Osteocyte (in vitro differentiated cells): Measurements from ENCODE around the gene GOSR1. TPM values are rescaled to one million over a fixed set of nuclear protein-coding genes. Genes with fewer than 3 reads are reported as not detected.

Source experiments
- DNase-seq: peaks from one replicate; pipeline ENCODE4 v3.0.0; 2021; ENCODE audit warnings: mixed read lengths; ENCODE audit not compliant: unreplicated experiment; ENCODE audit errors: extremely low spot score
- H3K27ac Mint-ChIP-seq: one replicate; pipeline ENCODE4 v1.8.0; 2021; ENCODE audit warnings: mild to moderate bottlenecking, mixed read lengths; ENCODE audit not compliant: unreplicated experiment
- H3K27me3 Mint-ChIP-seq: one replicate; pipeline ENCODE4 v1.8.0; 2021; ENCODE audit warnings: mixed read lengths; ENCODE audit not compliant: unreplicated experiment
- H3K36me3 Mint-ChIP-seq: one replicate; pipeline ENCODE4 v1.8.0; 2021; ENCODE audit warnings: mixed read lengths; ENCODE audit not compliant: unreplicated experiment
- H3K4me1 Mint-ChIP-seq: one replicate; pipeline ENCODE4 v1.8.0; 2021; ENCODE audit warnings: mixed read lengths; ENCODE audit not compliant: unreplicated experiment
- H3K4me3 Mint-ChIP-seq: one replicate; pipeline ENCODE4 v1.8.0; 2021; ENCODE audit warnings: mild to moderate bottlenecking, moderate library complexity, mixed read lengths; ENCODE audit not compliant: unreplicated experiment
- H3K9me3 Mint-ChIP-seq: one replicate; pipeline ENCODE4 v1.8.0; 2021; ENCODE audit warnings: mixed read lengths; ENCODE audit not compliant: unreplicated experiment
- total RNA-seq: library from RNA; stranded (reverse); gene quantifications from 2 replicates; pipeline ENCODE4 v1.2.1, GENCODE V29; 2021
- TF ChIP-seq, protein P1 (sequence below): fragments of 200-600 bp; sonication (generic); IDR thresholded peaks from 2 replicates; pipeline ENCODE4 v1.5.0; 2021; ENCODE audit warnings: antibody characterized with exemption, mild to moderate bottlenecking, moderate library complexity

GOSR1 gene
- total RNA-seq, 1 donor from 2014 or later = 47.3 TPM

DNA sequence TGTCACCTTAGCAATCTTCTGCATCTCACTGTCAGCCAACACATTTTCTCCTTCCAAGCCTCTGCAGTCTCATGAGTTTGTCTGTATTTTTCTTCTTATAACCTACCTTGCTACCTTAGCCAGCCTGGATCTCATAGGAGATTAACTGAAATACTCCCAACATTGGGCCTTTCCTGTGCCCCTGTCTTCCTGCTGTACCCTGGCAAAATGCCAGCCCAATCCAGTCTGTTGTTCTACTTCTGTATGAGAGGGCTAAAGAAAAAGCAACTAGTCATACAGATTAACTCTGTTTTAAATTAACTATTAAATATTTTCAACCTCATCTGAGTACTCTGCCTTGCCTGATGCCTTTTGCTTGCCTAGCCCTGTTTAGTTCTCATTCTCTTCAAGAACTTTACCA, 18.4 kb downstream of the GOSR1 start:
- TF ChIP-seq, protein P1, sequence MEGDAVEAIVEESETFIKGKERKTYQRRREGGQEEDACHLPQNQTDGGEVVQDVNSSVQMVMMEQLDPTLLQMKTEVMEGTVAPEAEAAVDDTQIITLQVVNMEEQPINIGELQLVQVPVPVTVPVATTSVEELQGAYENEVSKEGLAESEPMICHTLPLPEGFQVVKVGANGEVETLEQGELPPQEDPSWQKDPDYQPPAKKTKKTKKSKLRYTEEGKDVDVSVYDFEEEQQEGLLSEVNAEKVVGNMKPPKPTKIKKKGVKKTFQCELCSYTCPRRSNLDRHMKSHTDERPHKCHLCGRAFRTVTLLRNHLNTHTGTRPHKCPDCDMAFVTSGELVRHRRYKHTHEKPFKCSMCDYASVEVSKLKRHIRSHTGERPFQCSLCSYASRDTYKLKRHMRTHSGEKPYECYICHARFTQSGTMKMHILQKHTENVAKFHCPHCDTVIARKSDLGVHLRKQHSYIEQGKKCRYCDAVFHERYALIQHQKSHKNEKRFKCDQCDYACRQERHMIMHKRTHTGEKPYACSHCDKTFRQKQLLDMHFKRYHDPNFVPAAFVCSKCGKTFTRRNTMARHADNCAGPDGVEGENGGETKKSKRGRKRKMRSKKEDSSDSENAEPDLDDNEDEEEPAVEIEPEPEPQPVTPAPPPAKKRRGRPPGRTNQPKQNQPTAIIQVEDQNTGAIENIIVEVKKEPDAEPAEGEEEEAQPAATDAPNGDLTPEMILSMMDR = no peak
- Mint-ChIP-seq H3K36me3 (peaks cover 57% of the 10 kb centered on the region), H3K27ac (peak overlapping the region; percentile 23), H3K9me3 (no peaks in the 10 kb centered on the region), H3K27me3 (no peaks in the 10 kb centered on the region), H3K4me3 (no peak overlapping the region), H3K4me1 (no peaks in the 10 kb centered on the region)
- DNase-seq = no peak

DNA sequence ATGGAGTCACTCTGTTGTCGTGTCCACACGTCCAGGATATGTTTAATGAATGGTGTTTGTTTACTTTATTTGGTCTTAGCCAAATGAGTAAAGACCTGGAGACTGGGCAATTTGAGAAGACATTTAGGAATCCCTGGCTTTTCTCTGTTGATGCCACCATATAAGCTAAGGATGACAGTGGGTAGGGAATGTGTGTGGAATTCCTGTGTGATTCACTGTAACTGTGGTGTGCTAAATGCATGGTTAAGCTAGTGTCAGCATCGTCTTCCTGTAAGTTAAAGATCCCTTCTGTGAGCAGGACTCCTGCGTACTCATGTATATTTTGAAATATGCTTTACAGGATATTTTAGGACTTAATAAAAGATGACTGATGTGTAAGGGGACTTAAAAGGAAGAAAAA, 26.4 kb downstream of the GOSR1 start:
- H3K4me3 Mint-ChIP-seq = no peak overlapping the region
- H3K27me3 Mint-ChIP-seq = no peaks in the 10 kb centered on the region
- no peaks in the 10 kb centered on the region for H3K4me1 Mint-ChIP-seq
- peaks cover 54% of the 10 kb centered on the region for H3K36me3 Mint-ChIP-seq
- no peak for DNase-seq
- H3K9me3 Mint-ChIP-seq = no peaks in the 10 kb centered on the region
- no peak overlapping the region for H3K27ac Mint-ChIP-seq
- TF ChIP-seq, protein P1 = no peak

DNA sequence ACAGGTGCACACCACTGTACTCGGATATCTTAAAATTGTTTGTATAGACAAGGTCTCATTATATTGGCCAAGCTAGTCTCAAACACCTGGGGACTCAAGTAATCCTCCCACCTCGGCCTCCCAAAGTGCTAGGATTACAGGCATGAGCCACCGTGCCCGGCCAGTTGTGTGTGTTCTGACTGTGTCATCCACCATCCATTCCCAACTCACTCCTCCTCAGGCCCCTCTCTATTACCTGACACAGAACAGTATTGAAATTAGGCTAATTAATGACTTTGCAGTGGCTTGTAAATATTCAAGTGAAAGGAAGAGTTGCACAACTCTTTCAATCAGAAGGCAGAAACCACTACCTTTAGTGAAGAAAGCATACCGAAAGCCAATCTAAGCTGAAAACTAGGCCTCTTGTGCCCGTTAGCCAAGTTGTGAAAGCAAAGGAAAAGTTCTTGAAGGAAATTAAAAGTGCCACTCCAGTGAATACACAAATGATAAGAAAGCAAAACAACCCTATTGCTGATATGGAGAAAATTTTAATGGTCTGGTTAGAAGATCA, 28.7 kb downstream of the GOSR1 start:
- no peak for DNase-seq
- H3K27me3 Mint-ChIP-seq = no peaks in the 10 kb centered on the region
- no peak overlapping the region for H3K27ac Mint-ChIP-seq
- H3K4me1 Mint-ChIP-seq = no peaks in the 10 kb centered on the region
- H3K36me3 Mint-ChIP-seq = peaks cover 41% of the 10 kb centered on the region
- no peak overlapping the region for H3K4me3 Mint-ChIP-seq
- no peaks in the 10 kb centered on the region for H3K9me3 Mint-ChIP-seq
- TF ChIP-seq, protein P1 = no peak

DNA sequence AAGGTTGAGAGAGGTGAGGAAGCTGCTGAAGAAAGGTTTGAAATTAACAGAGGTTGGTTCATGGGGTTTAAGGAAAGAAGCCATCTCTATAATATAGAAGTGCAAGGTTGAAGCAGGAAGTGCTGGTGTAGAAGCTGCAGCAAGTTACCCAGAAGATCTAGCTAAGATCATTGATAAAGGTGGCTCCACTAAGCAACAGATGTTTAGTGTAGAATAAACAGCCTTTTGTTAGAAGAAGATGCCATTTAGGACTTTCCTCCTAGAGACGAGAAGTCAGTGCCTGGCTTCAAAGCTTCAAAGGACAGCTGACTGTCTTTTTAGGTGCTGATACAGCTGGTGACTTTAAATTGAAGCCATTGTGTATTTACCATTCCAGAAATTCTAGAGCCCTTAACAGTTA, 29.3 kb downstream of the GOSR1 start:
- no peak overlapping the region for H3K4me3 Mint-ChIP-seq
- peaks cover 40% of the 10 kb centered on the region for H3K36me3 Mint-ChIP-seq
- H3K9me3 Mint-ChIP-seq = no peaks in the 10 kb centered on the region
- DNase-seq = no peak
- TF ChIP-seq, protein P1 = no peak
- H3K27ac Mint-ChIP-seq = no peak overlapping the region
- no peaks in the 10 kb centered on the region for H3K27me3 Mint-ChIP-seq
- H3K4me1 Mint-ChIP-seq = no peaks in the 10 kb centered on the region

DNA sequence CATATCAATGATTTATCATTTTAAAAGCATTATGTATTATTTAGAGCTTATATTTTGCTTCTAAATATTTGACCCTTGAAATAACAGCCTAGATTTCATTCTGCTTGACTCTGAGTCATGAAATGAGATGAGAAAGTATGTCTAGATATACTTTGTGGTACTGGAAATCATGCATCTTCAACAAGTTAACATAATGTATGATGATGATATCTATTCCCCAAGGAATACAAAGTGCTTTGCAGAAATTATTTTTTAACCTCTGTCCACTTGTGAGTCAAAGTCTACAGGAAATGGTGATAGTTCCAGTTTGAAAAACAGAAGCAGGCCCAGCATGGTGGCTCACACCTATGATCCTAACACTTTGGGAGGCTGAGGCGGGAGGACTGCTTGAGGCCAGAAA, 36.1 kb downstream of the GOSR1 start:
- TF ChIP-seq, protein P1 = no peak
- no peak overlapping the region for H3K4me3 Mint-ChIP-seq
- no peak overlapping the region for H3K27ac Mint-ChIP-seq
- H3K4me1 Mint-ChIP-seq = peaks cover under 1% of the 10 kb centered on the region
- no peaks in the 10 kb centered on the region for H3K27me3 Mint-ChIP-seq
- no peak for DNase-seq
- no peaks in the 10 kb centered on the region for H3K9me3 Mint-ChIP-seq
- peaks cover 23% of the 10 kb centered on the region for H3K36me3 Mint-ChIP-seq
